ENCODE data around the gene DCXR. TPM values are rescaled to one million over a fixed set of nuclear protein-coding genes. Genes with fewer than 3 reads are reported as not detected.

DCXR gene
- total and polyA plus RNA-seq, 2 experiments from 2014 or later, result 86.9 to 137 TPM

- TF ChIP-seq REST (IDR thresholded peaks at IDR 0.05; ENCODE audit: unreplicated experiment), result no peak
- TF ChIP-seq POLR2AphosphoS5 (IDR thresholded peaks at IDR 0.05; ENCODE audit: low read depth), result no peak
- no peak for TF ChIP-seq CTCF (conservative IDR thresholded peaks at IDR 0.05; ENCODE audit: low read depth in 2 of 2)
- no peak for TF ChIP-seq NANOG (IDR thresholded peaks at IDR 0.05; ENCODE audit: borderline replicate concordance)
- no peak for TF ChIP-seq EZH2 (IDR thresholded peaks at IDR 0.05; ENCODE audit: low read depth, unreplicated experiment)
Measured at GRCh38 chr17:82042649-82043048, 5.2 kb upstream of the DCXR start (continued).

- peaks cover 5% of the 10 kb centered on the region; the same call in 1 of the 2 replicates for H3F3A ChIP-seq (replicated peaks; ENCODE audit: low read depth)
- Mint-ChIP-seq H3K27ac (no peak overlapping the region), H3K4me1 (peaks cover 21% of the 10 kb centered on the region), H3K9me3 (no peaks in the 10 kb centered on the region; the same call in 2 of the 3 replicates), H3K36me3 (ENCODE audit: low read depth) (no peaks in the 10 kb centered on the region; the same call in 2 of the 3 replicates), H3K4me3 (no peak overlapping the region; the same call in 2 of the 3 replicates), H3K27me3 (ENCODE audit: insufficient read depth, low read depth, poor library complexity) (peaks cover 12% of the 10 kb centered on the region)
- no peaks in the 10 kb centered on the region for H3K79me2 ChIP-seq (replicated peaks; ENCODE audit: insufficient read depth)
- no peak for TF ChIP-seq EZH2 (IDR thresholded peaks at IDR 0.05; ENCODE audit: low read depth, unreplicated experiment)
- no peak for TF ChIP-seq CTCF (conservative IDR thresholded peaks at IDR 0.05; ENCODE audit: low read depth in 2 of 2)
- no peak for TF ChIP-seq NANOG (IDR thresholded peaks at IDR 0.05; ENCODE audit: borderline replicate concordance)
- TF ChIP-seq JUNB (IDR thresholded peaks at IDR 0.05; ENCODE audit: unreplicated experiment), result no peak
- H2AFZ ChIP-seq, result no peak overlapping the region
- H3K9me2 ChIP-seq (ENCODE audit: insufficient read depth), result no peaks in the 10 kb centered on the region
- H3K27me3 ChIP-seq (ENCODE audit: insufficient read depth), result no peaks in the 10 kb centered on the region
- ATAC-seq (no peak), DNase-seq (ENCODE audit: low spot score) (no peak)
- H3K36me3 ChIP-seq (ENCODE audit: insufficient read depth), result no peaks in the 10 kb centered on the region
- no peak overlapping the region for H3K27ac ChIP-seq (ENCODE audit: low read depth)
- H3K4me1 ChIP-seq (ENCODE audit: insufficient read depth), result no peaks in the 10 kb centered on the region; the same call in 1 of the 2 replicates
- no peak overlapping the region for H3K4me3 ChIP-seq
- H3K4me2 ChIP-seq, result no peak overlapping the region
- no peaks in the 10 kb centered on the region for H4K20me1 ChIP-seq (replicated peaks; ENCODE audit: insufficient read depth)
Measured at GRCh38 chr17:82041144-82041814, 3.8 kb upstream of the DCXR start.

Measured in GM23338 (cell line).